ENCODE measurements around the gene HCN2. TPM values are rescaled to one million over a fixed set of nuclear protein-coding genes. Genes with fewer than 3 reads are reported as not detected.
"Not testable (repeated sequence)": the region's sequence is repeated elsewhere in the genome, so short reads cannot be mapped to it uniquely, and the experiment has no call there.

Gene HCN2
- total RNA-seq, 3 donors from 2014 or later (not counting 1 experiment from before 2014, with no cell fraction given) = 0.96 to 1.6 (median 1.1) TPM

DNA sequence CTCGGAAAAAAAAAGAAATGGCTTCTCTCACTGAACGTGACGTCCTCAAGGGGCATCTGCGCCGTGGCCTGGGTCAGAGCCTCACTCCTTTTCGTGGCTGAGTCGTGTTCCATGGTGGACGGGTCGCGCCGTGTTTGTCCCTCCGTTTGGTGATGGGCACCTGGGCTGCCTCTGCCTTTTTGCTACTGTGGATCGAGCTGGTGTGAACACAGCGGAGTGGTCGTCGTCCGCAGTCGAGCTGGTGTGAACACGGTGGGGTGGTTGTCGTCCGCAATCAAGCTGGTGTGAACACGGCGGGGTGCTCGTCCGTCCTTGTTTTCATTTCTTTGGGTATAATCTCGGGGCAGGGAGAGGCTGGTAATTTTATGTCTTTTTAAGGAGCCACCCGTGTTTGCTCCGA is 11.6 kb downstream of the HCN2 start:
- 92% methylated on average over 28 of the region's 28 CpGs for WGBS (ENCODE audit: insufficient coverage)
- no peaks in the 10 kb centered on the region for H3K27me3 Mint-ChIP-seq (ENCODE audit: low read depth in 2 of 2)

GRCh38 chr19:601790-602189 is 12.1 kb downstream of the HCN2 start:
- intact Hi-C loops (cut with micrococcal nuclease) = no loop called here
- H3K36me3 Mint-ChIP-seq = no peaks in the 10 kb centered on the region
- DNase-seq (no peak), ATAC-seq (no peak)
- H3K27ac Mint-ChIP-seq = no peak overlapping the region
- H3K4me3 Mint-ChIP-seq = no peak overlapping the region
- Histone ChIP-seq H3K36me3 (ENCODE audit: control insufficient read depth, insufficient read depth, low read length) (no peaks in the 10 kb centered on the region), H3K27me3 (ENCODE audit: control insufficient read depth, insufficient read depth, low read length) (no peaks in the 10 kb centered on the region), H3K27ac (ENCODE audit: low read length) (no peak overlapping the region), H3K4me1 (ENCODE audit: control insufficient read depth, insufficient read depth, low read length) (no peaks in the 10 kb centered on the region), H3K9me3 (ENCODE audit: control insufficient read depth, insufficient read depth, low read length) (no peaks in the 10 kb centered on the region), H3K4me3 (ENCODE audit: low read length) (no peak overlapping the region)
- H3K27me3 Mint-ChIP-seq (ENCODE audit: low read depth in 2 of 2) = no peaks in the 10 kb centered on the region
- H3K4me1 Mint-ChIP-seq = no peaks in the 10 kb centered on the region
- TF ChIP-seq, protein P1, sequence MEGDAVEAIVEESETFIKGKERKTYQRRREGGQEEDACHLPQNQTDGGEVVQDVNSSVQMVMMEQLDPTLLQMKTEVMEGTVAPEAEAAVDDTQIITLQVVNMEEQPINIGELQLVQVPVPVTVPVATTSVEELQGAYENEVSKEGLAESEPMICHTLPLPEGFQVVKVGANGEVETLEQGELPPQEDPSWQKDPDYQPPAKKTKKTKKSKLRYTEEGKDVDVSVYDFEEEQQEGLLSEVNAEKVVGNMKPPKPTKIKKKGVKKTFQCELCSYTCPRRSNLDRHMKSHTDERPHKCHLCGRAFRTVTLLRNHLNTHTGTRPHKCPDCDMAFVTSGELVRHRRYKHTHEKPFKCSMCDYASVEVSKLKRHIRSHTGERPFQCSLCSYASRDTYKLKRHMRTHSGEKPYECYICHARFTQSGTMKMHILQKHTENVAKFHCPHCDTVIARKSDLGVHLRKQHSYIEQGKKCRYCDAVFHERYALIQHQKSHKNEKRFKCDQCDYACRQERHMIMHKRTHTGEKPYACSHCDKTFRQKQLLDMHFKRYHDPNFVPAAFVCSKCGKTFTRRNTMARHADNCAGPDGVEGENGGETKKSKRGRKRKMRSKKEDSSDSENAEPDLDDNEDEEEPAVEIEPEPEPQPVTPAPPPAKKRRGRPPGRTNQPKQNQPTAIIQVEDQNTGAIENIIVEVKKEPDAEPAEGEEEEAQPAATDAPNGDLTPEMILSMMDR (IDR thresholded peaks at IDR 0.05) = no peak
- 76% methylated on average over 25 of the region's 25 CpGs for WGBS (ENCODE audit: insufficient coverage)
- peaks cover 0 to 3% of the 10 kb centered on the region in 2 donors for H3K9me3 Mint-ChIP-seq

More for the DNA sequence above, 11.6 kb downstream of the HCN2 start:
- intact Hi-C loops (cut with micrococcal nuclease) = no loop called here
- Mint-ChIP-seq H3K4me3 (no peak overlapping the region), H3K9me3 (peaks cover 0 to 3% of the 10 kb centered on the region in 2 donors), H3K4me1 (no peaks in the 10 kb centered on the region), H3K36me3 (no peaks in the 10 kb centered on the region), H3K27ac (no peak overlapping the region)
- ATAC-seq (no peak), DNase-seq (no peak)
- H3K27me3 ChIP-seq (ENCODE audit: control insufficient read depth, insufficient read depth, low read length) = no peaks in the 10 kb centered on the region
- no peaks in the 10 kb centered on the region for H3K36me3 ChIP-seq (ENCODE audit: control insufficient read depth, insufficient read depth, low read length)
- H3K27ac ChIP-seq (ENCODE audit: low read length) = no peak overlapping the region
- no peak overlapping the region for H3K4me3 ChIP-seq (ENCODE audit: low read length)
- TF ChIP-seq, protein P1 (IDR thresholded peaks at IDR 0.05) = no peak
- no peaks in the 10 kb centered on the region for H3K9me3 ChIP-seq (ENCODE audit: control insufficient read depth, insufficient read depth, low read length)
- H3K4me1 ChIP-seq (ENCODE audit: control insufficient read depth, insufficient read depth, low read length) = no peaks in the 10 kb centered on the region

GRCh38 chr19:602391-603301 is 13.0 kb downstream of the HCN2 start:
- no peak overlapping the region for H3K4me3 Mint-ChIP-seq
- Histone ChIP-seq H3K4me1 (ENCODE audit: control insufficient read depth, insufficient read depth, low read length) (no peaks in the 10 kb centered on the region), H3K36me3 (ENCODE audit: control insufficient read depth, insufficient read depth, low read length) (no peaks in the 10 kb centered on the region), H3K4me3 (ENCODE audit: low read length) (no peak overlapping the region), H3K9me3 (ENCODE audit: control insufficient read depth, insufficient read depth, low read length) (no peaks in the 10 kb centered on the region), H3K27ac (ENCODE audit: low read length) (no peak overlapping the region), H3K27me3 (ENCODE audit: control insufficient read depth, insufficient read depth, low read length) (no peaks in the 10 kb centered on the region)
- 71% methylated on average over 35 of the region's 35 CpGs for WGBS (ENCODE audit: insufficient coverage)
- DNase-seq (no peak), ATAC-seq (no peak)
- H3K27ac Mint-ChIP-seq = no peak overlapping the region
- H3K9me3 Mint-ChIP-seq = peaks cover 0 to 3% of the 10 kb centered on the region in 2 donors
- TF ChIP-seq, protein P1 (IDR thresholded peaks at IDR 0.05) = no peak
- H3K36me3 Mint-ChIP-seq = no peaks in the 10 kb centered on the region
- no peaks in the 10 kb centered on the region for H3K4me1 Mint-ChIP-seq
- intact Hi-C loops (cut with micrococcal nuclease) = no loop called here
- no peaks in the 10 kb centered on the region for H3K27me3 Mint-ChIP-seq (ENCODE audit: low read depth in 2 of 2)

- H3K27me3 Mint-ChIP-seq (ENCODE audit: low read depth in 2 of 2); H3K36me3 Mint-ChIP-seq; H3K27ac Mint-ChIP-seq; ATAC-seq; H3K36me3 ChIP-seq (ENCODE audit: control insufficient read depth, insufficient read depth, low read length); H3K9me3 ChIP-seq (ENCODE audit: control insufficient read depth, insufficient read depth, low read length); H3K4me1 ChIP-seq (ENCODE audit: control insufficient read depth, insufficient read depth, low read length); H3K4me3 Mint-ChIP-seq; intact Hi-C loops (cut with micrococcal nuclease); H3K4me3 ChIP-seq (ENCODE audit: low read length); H3K27ac ChIP-seq (ENCODE audit: low read length); H3K4me1 Mint-ChIP-seq; DNase-seq; H3K27me3 ChIP-seq (ENCODE audit: control insufficient read depth, insufficient read depth, low read length); H3K9me3 Mint-ChIP-seq: not testable (repeated sequence)
- 89% methylated on average over 13 of the region's 13 CpGs for WGBS (ENCODE audit: insufficient coverage)
These were observed 13.6 kb downstream of the HCN2 start for GRCh38 chr19:603302-603639.

DNA sequence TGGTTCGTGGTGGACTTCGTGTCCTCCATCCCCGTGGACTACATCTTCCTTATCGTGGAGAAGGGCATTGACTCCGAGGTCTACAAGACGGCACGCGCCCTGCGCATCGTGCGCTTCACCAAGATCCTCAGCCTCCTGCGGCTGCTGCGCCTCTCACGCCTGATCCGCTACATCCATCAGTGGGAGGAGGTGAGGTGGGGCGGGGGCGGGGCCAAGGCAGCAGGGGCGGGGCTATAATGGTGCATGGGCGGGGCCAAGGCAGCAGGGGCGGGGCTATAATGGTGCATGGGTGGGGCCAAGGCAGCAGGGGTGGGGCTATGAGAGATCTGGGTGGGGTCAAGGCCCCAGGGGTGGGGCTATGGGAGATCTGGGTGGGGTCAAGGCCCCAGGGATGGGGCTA is 14.1 kb downstream of the HCN2 start:
- H3K4me1 Mint-ChIP-seq; H3K36me3 ChIP-seq (ENCODE audit: control insufficient read depth, insufficient read depth, low read length); H3K9me3 ChIP-seq (ENCODE audit: control insufficient read depth, insufficient read depth, low read length); intact Hi-C loops (cut with micrococcal nuclease); H3K27ac ChIP-seq (ENCODE audit: low read length); DNase-seq; H3K27me3 ChIP-seq (ENCODE audit: control insufficient read depth, insufficient read depth, low read length); H3K27me3 Mint-ChIP-seq (ENCODE audit: low read depth in 2 of 2); H3K4me3 Mint-ChIP-seq; H3K27ac Mint-ChIP-seq; H3K4me3 ChIP-seq (ENCODE audit: low read length); H3K9me3 Mint-ChIP-seq; H3K36me3 Mint-ChIP-seq: not testable (repeated sequence)
- ATAC-seq = peak; percentile 56 to 75 (median 74)
- H3K4me1 ChIP-seq (ENCODE audit: control insufficient read depth, insufficient read depth, low read length) = peaks cover 11% of the 10 kb centered on the region
- 93% methylated on average over 20 of the region's 20 CpGs for WGBS (ENCODE audit: insufficient coverage)

Measured in natural killer cell (primary cell).